ENCODE results near the gene ABTB2.

The ABTB2 gene

DNA sequence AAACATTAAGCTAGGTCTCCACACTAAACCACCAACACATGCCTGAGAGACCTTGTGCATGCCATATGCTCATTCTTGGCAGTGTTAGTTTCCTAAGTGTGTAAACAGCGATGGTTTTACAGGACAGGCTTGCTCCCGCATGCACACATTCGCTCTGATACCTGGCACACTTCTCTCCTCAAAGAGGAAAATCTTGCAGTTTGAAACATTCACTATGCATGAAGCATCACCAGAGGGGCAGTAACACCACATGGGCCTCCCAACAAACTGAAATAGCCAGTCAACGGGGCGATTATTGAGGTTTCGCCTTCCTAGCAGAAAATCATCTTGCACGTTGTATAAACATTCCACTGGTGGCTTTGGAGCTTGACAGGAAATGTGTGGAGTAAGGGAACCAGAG lies 52.6 kb downstream of the ABTB2 start:
- Histone ChIP-seq H3K27me3 (ENCODE audit: insufficient read depth, low read length, poor library complexity) (peaks cover 26% of the 10 kb centered on the region), H3K4me2 (ENCODE audit: insufficient read depth, low read length) (no peak overlapping the region), H3K79me2 (ENCODE audit: insufficient read depth, low read length) (no peaks in the 10 kb centered on the region), H3K27ac (ENCODE audit: low read length) (no peak overlapping the region), H3K4me1 (ENCODE audit: insufficient read depth, low read length) (no peaks in the 10 kb centered on the region), H4K20me1 (ENCODE audit: insufficient read depth, low read length) (no peaks in the 10 kb centered on the region; the same call in 1 of the 2 replicates), H3K9ac (ENCODE audit: low read depth, low read length) (no peak overlapping the region), H3K4me3 (ENCODE audit: low read depth in 1 of 2, low read length in 2 of 2) (no peak overlapping the region), H2AFZ (ENCODE audit: low read depth, low read length) (no peak overlapping the region), H3K36me3 (ENCODE audit: insufficient read depth, low read length) (no peaks in the 10 kb centered on the region), H3K9me3 (ENCODE audit: insufficient read depth, low read length, severe bottlenecking) (no peaks in the 10 kb centered on the region)
- no peak for DNase-seq
- no peak for ATAC-seq (ENCODE audit: insufficient read depth, low read depth)
- no peak for TF ChIP-seq EZH2 (IDR thresholded peaks at IDR 0.05; ENCODE audit: borderline replicate concordance, low read depth, low read length, severe bottlenecking)
- TF ChIP-seq, protein P1, sequence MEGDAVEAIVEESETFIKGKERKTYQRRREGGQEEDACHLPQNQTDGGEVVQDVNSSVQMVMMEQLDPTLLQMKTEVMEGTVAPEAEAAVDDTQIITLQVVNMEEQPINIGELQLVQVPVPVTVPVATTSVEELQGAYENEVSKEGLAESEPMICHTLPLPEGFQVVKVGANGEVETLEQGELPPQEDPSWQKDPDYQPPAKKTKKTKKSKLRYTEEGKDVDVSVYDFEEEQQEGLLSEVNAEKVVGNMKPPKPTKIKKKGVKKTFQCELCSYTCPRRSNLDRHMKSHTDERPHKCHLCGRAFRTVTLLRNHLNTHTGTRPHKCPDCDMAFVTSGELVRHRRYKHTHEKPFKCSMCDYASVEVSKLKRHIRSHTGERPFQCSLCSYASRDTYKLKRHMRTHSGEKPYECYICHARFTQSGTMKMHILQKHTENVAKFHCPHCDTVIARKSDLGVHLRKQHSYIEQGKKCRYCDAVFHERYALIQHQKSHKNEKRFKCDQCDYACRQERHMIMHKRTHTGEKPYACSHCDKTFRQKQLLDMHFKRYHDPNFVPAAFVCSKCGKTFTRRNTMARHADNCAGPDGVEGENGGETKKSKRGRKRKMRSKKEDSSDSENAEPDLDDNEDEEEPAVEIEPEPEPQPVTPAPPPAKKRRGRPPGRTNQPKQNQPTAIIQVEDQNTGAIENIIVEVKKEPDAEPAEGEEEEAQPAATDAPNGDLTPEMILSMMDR (IDR thresholded peaks at IDR 0.05; ENCODE audit: borderline replicate concordance, extremely low read depth, low read length, poor library complexity, severe bottlenecking) = no peak

DNA sequence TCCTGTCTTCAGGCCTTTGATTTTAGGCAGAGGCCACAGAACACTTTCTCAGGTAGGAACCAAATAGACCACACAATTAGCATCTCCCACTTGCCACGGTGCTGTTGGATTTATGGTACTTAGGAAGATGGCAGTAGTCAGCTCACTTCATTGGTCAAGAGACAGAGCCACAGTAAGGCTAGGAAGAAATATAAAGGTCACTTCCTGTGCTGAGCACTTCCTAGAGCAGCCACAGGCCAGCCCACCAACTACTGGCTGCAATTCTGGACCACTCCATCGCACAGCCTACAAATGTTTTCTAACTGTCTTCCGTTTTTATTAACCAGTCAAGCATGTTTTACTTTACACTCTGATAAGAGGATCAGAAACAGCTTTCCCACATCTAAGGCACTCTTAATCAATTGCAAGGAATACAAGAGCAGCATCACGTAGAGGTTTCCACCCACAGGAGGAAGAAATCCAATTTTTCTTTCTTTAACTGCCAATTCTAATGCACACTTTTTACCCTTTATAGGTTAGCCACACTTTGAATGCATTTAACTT lies 54.7 kb downstream of the ABTB2 start:
- no peaks in the 10 kb centered on the region; the same call in 1 of the 2 replicates for H4K20me1 ChIP-seq (ENCODE audit: insufficient read depth, low read length)
- H3K36me3 ChIP-seq (ENCODE audit: insufficient read depth, low read length) = no peaks in the 10 kb centered on the region
- H3K4me1 ChIP-seq (ENCODE audit: insufficient read depth, low read length) = no peaks in the 10 kb centered on the region
- TF ChIP-seq EZH2 (IDR thresholded peaks at IDR 0.05; ENCODE audit: borderline replicate concordance, low read depth, low read length, severe bottlenecking) = no peak
- TF ChIP-seq, protein P1 (IDR thresholded peaks at IDR 0.05; ENCODE audit: borderline replicate concordance, extremely low read depth, low read length, poor library complexity, severe bottlenecking) = no peak
- DNase-seq (no peak), ATAC-seq (ENCODE audit: insufficient read depth, low read depth) (no peak)
- H3K9ac ChIP-seq (ENCODE audit: low read depth, low read length) = no peak overlapping the region
- H3K79me2 ChIP-seq (ENCODE audit: insufficient read depth, low read length) = no peaks in the 10 kb centered on the region
- H3K9me3 ChIP-seq (ENCODE audit: insufficient read depth, low read length, severe bottlenecking) = no peaks in the 10 kb centered on the region
- peaks cover 19% of the 10 kb centered on the region for H3K27me3 ChIP-seq (ENCODE audit: insufficient read depth, low read length, poor library complexity)
- H2AFZ ChIP-seq (ENCODE audit: low read depth, low read length) = no peak overlapping the region
- no peak overlapping the region for H3K27ac ChIP-seq (ENCODE audit: low read length)
- no peak overlapping the region for H3K4me3 ChIP-seq (ENCODE audit: low read depth in 1 of 2, low read length in 2 of 2)
- no peak overlapping the region for H3K4me2 ChIP-seq (ENCODE audit: insufficient read depth, low read length)

DNA sequence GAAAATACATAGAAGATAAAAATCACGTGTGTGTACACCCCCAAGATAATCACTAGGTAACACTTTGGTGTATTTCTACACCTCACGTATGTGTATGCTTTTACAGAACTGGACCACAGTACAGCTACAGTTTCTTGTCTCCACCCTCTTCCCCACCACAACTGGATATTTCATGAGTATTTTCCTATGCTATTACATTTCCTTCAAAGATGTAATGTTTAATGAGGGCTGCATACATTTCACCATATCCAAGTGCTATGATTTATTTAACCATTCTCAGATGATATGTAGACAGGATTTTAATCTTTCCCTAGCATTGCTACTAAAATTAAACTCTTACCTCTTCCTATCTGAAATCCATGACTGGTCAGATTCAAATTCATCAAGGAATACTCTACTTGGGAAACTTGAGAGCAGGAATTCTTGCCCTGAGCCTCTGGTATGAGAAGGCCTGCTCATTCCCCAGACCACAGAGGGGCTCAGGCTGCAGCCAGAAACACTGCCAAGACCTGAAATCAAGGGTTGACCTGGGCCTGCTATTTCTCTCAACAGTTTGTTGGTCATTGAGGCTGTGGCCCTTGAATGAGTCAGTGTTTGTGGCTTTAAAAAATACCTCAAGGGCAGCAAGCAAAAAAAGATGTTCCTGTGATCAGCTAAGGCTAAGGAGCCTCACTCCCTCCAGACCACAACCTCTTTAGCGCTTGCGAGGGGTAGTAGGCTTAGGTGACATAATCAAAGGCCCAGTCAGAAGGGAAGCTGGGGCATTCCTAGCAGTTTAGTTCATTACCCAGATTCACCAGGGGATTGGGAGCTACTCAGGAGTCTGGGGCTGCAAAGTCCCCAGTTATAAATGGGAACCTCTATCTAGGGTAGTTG lies 55.5 kb downstream of the ABTB2 start:
- no peaks in the 10 kb centered on the region for H3K79me2 ChIP-seq (ENCODE audit: insufficient read depth, low read length)
- TF ChIP-seq, protein P1 (IDR thresholded peaks at IDR 0.05; ENCODE audit: borderline replicate concordance, extremely low read depth, low read length, poor library complexity, severe bottlenecking) = no peak
- TF ChIP-seq EZH2 (IDR thresholded peaks at IDR 0.05; ENCODE audit: borderline replicate concordance, low read depth, low read length, severe bottlenecking) = no peak
- no peaks in the 10 kb centered on the region for H3K9me3 ChIP-seq (ENCODE audit: insufficient read depth, low read length, severe bottlenecking)
- H3K27ac ChIP-seq (ENCODE audit: low read length) = no peak overlapping the region
- H3K36me3 ChIP-seq (ENCODE audit: insufficient read depth, low read length) = no peaks in the 10 kb centered on the region
- no peaks in the 10 kb centered on the region for H3K4me1 ChIP-seq (ENCODE audit: insufficient read depth, low read length)
- DNase-seq (no peak), ATAC-seq (ENCODE audit: insufficient read depth, low read depth) (no peak)
- no peak overlapping the region for H2AFZ ChIP-seq (ENCODE audit: low read depth, low read length)
- no peak overlapping the region for H3K4me3 ChIP-seq (ENCODE audit: low read depth in 1 of 2, low read length in 2 of 2)
- H4K20me1 ChIP-seq (ENCODE audit: insufficient read depth, low read length) = no peaks in the 10 kb centered on the region; the same call in 1 of the 2 replicates
- no peak overlapping the region for H3K4me2 ChIP-seq (ENCODE audit: insufficient read depth, low read length)
- H3K27me3 ChIP-seq (ENCODE audit: insufficient read depth, low read length, poor library complexity) = peaks cover 19% of the 10 kb centered on the region
- no peak overlapping the region for H3K9ac ChIP-seq (ENCODE audit: low read depth, low read length)

Measured in DND-41 (cell line).